SK-N-SH (cell line): ENCODE data around the gene PLEKHM3. TPM values are rescaled to one million over a fixed set of nuclear protein-coding genes. Genes with fewer than 3 reads are reported as not detected.

ENCODE experiments used
- CTCF ChIA-PET: fragments of 300-600, 350-600 bp; formaldehyde crosslinking; extraction: SDS; loops from one replicate; lab custom pipeline; 2021; lab: Yijun Ruan, JAX
- POLR2A ChIA-PET: fragments of 350-600 bp; sonication (Branson Sonifier 250); formaldehyde crosslinking; extraction: SDS; loops from one replicate; lab custom pipeline; 2020; ENCODE audit warnings: antibody characterized with exemption, inconsistent platforms; lab: Yijun Ruan, JAX
- DNase-seq: peaks from one replicate; pipeline ENCODE4 v3.0.0; 2012
- H2AFZ ChIP-seq: fragments of 200-600 bp; sonication (generic); 2 replicates; pipeline ENCODE4 v1.8.1; 2016; ENCODE audit warnings: antibody characterized with exemption, mild to moderate bottlenecking, low read depth
- H3F3A ChIP-seq: fragments of 200-600 bp; sonication (generic); replicated peaks from 2 replicates; pipeline ENCODE3; 2016; ENCODE audit warnings: antibody characterized with exemption, mild to moderate bottlenecking; ENCODE audit not compliant: insufficient read depth
- H3K27ac ChIP-seq, 2 experiments: fragments of 200-500 bp in 1 of 2; fragments of 200-600 bp in 1 of 2; sonication (Bioruptor generic) in 1 of 2; sonication (generic), shearing (Covaris generic) in 1 of 2; 2 replicates each; pipeline versions ENCODE4 v1.5.1 to v1.6.1; 2014 to 2016; ENCODE audit warnings: low read depth in 2 of 2, inconsistent platforms in 1 of 2, low read length in 1 of 2, mild to moderate bottlenecking in 1 of 2, mixed read lengths in 1 of 2
- H3K27me3 ChIP-seq: fragments of 200-600 bp; sonication (generic), shearing (Covaris generic); 2 replicates; pipeline ENCODE4 v1.6.1; 2016; ENCODE audit warnings: mixed run types; ENCODE audit not compliant: insufficient read depth
- H3K36me3 ChIP-seq, 2 experiments: fragments of 200-500 bp in 1 of 2; fragments of 200-600 bp in 1 of 2; sonication (Bioruptor generic) in 1 of 2; sonication (generic) in 1 of 2; replicated peaks in 1 of 2; 2 replicates each; pipeline versions ENCODE3 to v1.5.1; 2014 to 2016; ENCODE audit warnings: low read length in 1 of 2, mild to moderate bottlenecking in 1 of 2; ENCODE audit not compliant: insufficient read depth in 2 of 2, control insufficient read depth in 1 of 2
- H3K4me1 ChIP-seq, 2 experiments: fragments of 200-500 bp in 1 of 2; fragments of 200-600 bp in 1 of 2; sonication (Bioruptor generic) in 1 of 2; sonication (generic), shearing (Covaris generic) in 1 of 2; 2 replicates each; pipeline versions ENCODE4 v1.5.1 to v1.6.1; 2014 to 2016; ENCODE audit warnings: low read depth in 1 of 2, low read length in 1 of 2, mixed run types in 1 of 2; ENCODE audit not compliant: insufficient read depth in 2 of 2, control insufficient read depth in 1 of 2
- H3K4me2 ChIP-seq: fragments of 200-600 bp; sonication (generic), shearing (Covaris generic); 2 replicates; pipeline ENCODE4 v1.6.1; 2017; ENCODE audit warnings: mixed run types
- H3K4me3 ChIP-seq, 2 experiments: fragments of 200-500 bp in 1 of 2; fragments of 200-600 bp in 1 of 2; sonication (Bioruptor generic) in 1 of 2; sonication (generic), shearing (Covaris generic) in 1 of 2; 2 replicates each; pipeline versions ENCODE4 v1.5.1 to v1.8.1; 2014 to 2016; ENCODE audit warnings: low read depth in 2 of 2, inconsistent platforms in 1 of 2, low read length in 1 of 2, mild to moderate bottlenecking in 1 of 2, mixed read lengths in 1 of 2, moderate library complexity in 1 of 2
- H3K79me2 ChIP-seq: fragments of 200-600 bp; sonication (generic); 2 replicates; pipeline ENCODE4 v1.8.1; 2017; ENCODE audit warnings: mild to moderate bottlenecking; ENCODE audit not compliant: insufficient read depth
- H3K9ac ChIP-seq: fragments of 200-600 bp; sonication (generic); 2 replicates; pipeline ENCODE4 v1.6.1; 2017; ENCODE audit warnings: mixed run types
- H3K9me2 ChIP-seq: fragments of 200-600 bp; sonication (generic); 2 replicates; pipeline ENCODE4 v1.6.1; 2017; ENCODE audit warnings: mixed run types
- H3K9me3 ChIP-seq: fragments of 200-600 bp; sonication (generic); 2 replicates; pipeline ENCODE4 v1.6.1; 2017; ENCODE audit warnings: mixed run types, mild to moderate bottlenecking, moderate library complexity
- H4K20me1 ChIP-seq: fragments of 200-600 bp; sonication (generic); 2 replicates; pipeline ENCODE4 v1.6.1; 2017; ENCODE audit warnings: mild to moderate bottlenecking, mixed run types; ENCODE audit not compliant: insufficient read depth
- CHD2 ChIP-seq: fragments of 150-350 bp; IDR thresholded peaks from 2 replicates; pipeline ENCODE4 v1.6.1; 2018; ENCODE audit warnings: low read length; ENCODE audit not compliant: partially characterized antibody
- ELF1 ChIP-seq: IDR thresholded peaks from 2 replicates; pipeline ENCODE4 v1.4.0; 2012
- EP300 ChIP-seq, 2 experiments: IDR thresholded peaks; 2 replicates each; pipeline versions ENCODE4 v1.4.0 to v1.6.1; 2012; ENCODE audit warnings: borderline replicate concordance in 1 of 2, low read depth in 1 of 2, low read length in 1 of 2
- FOSL2 ChIP-seq: IDR thresholded peaks from 2 replicates; pipeline ENCODE4 v1.4.0; 2012; ENCODE audit warnings: low read depth, mild to moderate bottlenecking, moderate library complexity, borderline replicate concordance
- FOXM1 ChIP-seq: IDR thresholded peaks from 2 replicates; pipeline ENCODE4 v1.4.0; 2012; ENCODE audit warnings: low read depth, mild to moderate bottlenecking
- GABPA ChIP-seq: IDR thresholded peaks from 2 replicates; pipeline ENCODE4 v1.4.0; 2012; ENCODE audit warnings: low read depth, mild to moderate bottlenecking
- GATA2 ChIP-seq: sonication (generic); formaldehyde crosslinking; IDR thresholded peaks from 2 replicates; pipeline ENCODE4 v1.5.0; 2020; ENCODE audit warnings: mild to moderate bottlenecking, missing genetic modification reagents
- JUND ChIP-seq: IDR thresholded peaks from 2 replicates; pipeline ENCODE4 v1.4.0; 2012
- MEF2A ChIP-seq: IDR thresholded peaks from 2 replicates; pipeline ENCODE4 v1.4.0; 2012; ENCODE audit warnings: low read depth, borderline replicate concordance
- MXI1 ChIP-seq: IDR thresholded peaks from 2 replicates; pipeline ENCODE4 v1.6.1; 2012; ENCODE audit warnings: mild to moderate bottlenecking, low read depth, low read length, improper control_type of control experiment
- NFIC ChIP-seq: IDR thresholded peaks from 2 replicates; pipeline ENCODE4 v1.4.0; 2012; ENCODE audit warnings: borderline replicate concordance
- NRF1 ChIP-seq: IDR thresholded peaks from 2 replicates; pipeline ENCODE4 v1.6.1; 2012; ENCODE audit warnings: low read depth, mild to moderate bottlenecking, low read length
- POLR2AphosphoS5 ChIP-seq: IDR thresholded peaks from 2 replicates; pipeline ENCODE4 v1.6.1; 2012; ENCODE audit warnings: low read depth, low read length
- RFX5 ChIP-seq: IDR thresholded peaks from 2 replicates; pipeline ENCODE4 v1.6.1; 2012; ENCODE audit warnings: mild to moderate bottlenecking, improper control_type of control experiment, low read length
- TEAD4 ChIP-seq: IDR thresholded peaks from 2 replicates; pipeline ENCODE4 v1.4.0; 2012; ENCODE audit warnings: mild to moderate bottlenecking, borderline replicate concordance; ENCODE audit not compliant: insufficient read depth
- YY1 ChIP-seq: IDR thresholded peaks from 2 replicates; pipeline ENCODE4 v1.4.0; 2012; ENCODE audit warnings: low read depth, mild to moderate bottlenecking
- WGBS: methylation state at CpG from one replicate; pipeline ENCODE4 v1.1.6; 2017; ENCODE audit warnings: low lambda C conversion rate; 5-methylcytosine and 5-hydroxymethylcytosine counted together
- polyA plus RNA-seq, 3 experiments: library from polyadenylated mRNA; depleted of rRNA; stranded (reverse); fragments of >200 nt; gene quantifications; 2 replicates each; pipeline ENCODE4 v1.2.3, GENCODE V29; 2012

The PLEKHM3 gene
- polyA plus RNA-seq, 1 of the 3 experiments (the other 2 are of a cell fraction): 1.9 TPM

DNA sequence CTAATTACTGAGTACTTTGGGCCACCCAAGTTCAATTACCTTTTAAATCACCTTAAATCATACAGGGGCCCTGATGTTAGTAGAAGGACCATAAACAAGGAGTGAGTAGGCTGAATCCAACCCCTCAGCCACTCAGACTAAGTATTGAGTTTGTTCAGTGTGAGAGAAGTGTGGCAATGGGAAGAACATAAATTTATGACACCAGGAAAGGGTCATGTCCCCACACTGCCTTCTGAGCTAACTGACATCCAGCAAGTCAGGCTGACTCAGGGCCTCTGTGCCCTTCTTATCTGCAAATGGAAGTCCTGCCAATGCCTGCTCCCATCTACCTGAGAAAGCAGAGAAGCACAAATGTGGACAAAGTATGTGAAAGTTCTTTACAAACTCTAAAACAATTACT lies 12.9 kb downstream of the PLEKHM3 start:
- Histone ChIP-seq H2AFZ (no peak overlapping the region), H3K4me3 (no peak overlapping the region), H3K27me3 (no peaks in the 10 kb centered on the region), H3K9me2 (no peaks in the 10 kb centered on the region), H3K9ac (no peak overlapping the region), H3K36me3 (no peaks in the 10 kb centered on the region), H3K4me2 (no peak overlapping the region), H3K27ac (no peak overlapping the region), H3K9me3 (no peaks in the 10 kb centered on the region), H4K20me1 (no peaks in the 10 kb centered on the region), H3F3A (peaks cover 24% of the 10 kb centered on the region), H3K4me1 (peaks cover 0 to 6% of the 10 kb centered on the region in 2 experiments; a peak in 1 of 4 replicates), H3K79me2 (peaks cover 13% of the 10 kb centered on the region)
- DNase-seq: no peak
- ChIA-PET CTCF (interaction anchor here (0.9 kb wide), 1 partner anchor 8 kb away, joined by 3 read pairs; no protein-coding TSS in a partner anchor), POLR2A (no interaction called here)
- TF ChIP-seq RFX5 (no peak), MXI1 (no peak), JUND (no peak), ELF1 (no peak)

- no peak for DNase-seq
- no peaks in the 10 kb centered on the region for H3K36me3 ChIP-seq
- H4K20me1 ChIP-seq: no peaks in the 10 kb centered on the region
- POLR2A ChIA-PET: no interaction called here
- H3K4me3 ChIP-seq: no peak overlapping the region
- no peak for TF ChIP-seq MEF2A
- TF ChIP-seq TEAD4: no peak
- TF ChIP-seq FOSL2: no peak
- no peak for TF ChIP-seq YY1
- TF ChIP-seq NFIC: no peak
- no peak for TF ChIP-seq POLR2AphosphoS5
- no peak for TF ChIP-seq CHD2
- no peaks in the 10 kb centered on the region for H3K9me3 ChIP-seq
- H3K4me2 ChIP-seq: no peak overlapping the region
- peaks cover 13% of the 10 kb centered on the region for H3K79me2 ChIP-seq
- H3K27ac ChIP-seq: no peak overlapping the region
- H3K27me3 ChIP-seq: no peaks in the 10 kb centered on the region
- H3K9me2 ChIP-seq: no peaks in the 10 kb centered on the region
- H3K9ac ChIP-seq: no peak overlapping the region
- peaks cover 20% of the 10 kb centered on the region for H3F3A ChIP-seq
- peaks cover 0 to 6% of the 10 kb centered on the region in 2 experiments; a peak in 1 of 4 replicates for H3K4me1 ChIP-seq
- CTCF ChIA-PET: interaction anchor here (1.1 to 2.0 kb wide), 2 partner anchors 9 to 30 kb away, joined by 3 to 4 read pairs; no protein-coding TSS in a partner anchor
- H2AFZ ChIP-seq: no peak overlapping the region
These were observed 14.8 kb downstream of the PLEKHM3 start for GRCh38 chr2:208010506-208010905.

GRCh38 chr2:208006833-208007232 lies 18.5 kb downstream of the PLEKHM3 start:
- no peak overlapping the region for H3K9ac ChIP-seq
- ChIA-PET CTCF (interaction anchor here (1.0 to 4.2 kb wide), 5 partner anchors 18 to 260 kb away, joined by 3 to 13 read pairs (median 3); partner anchors contain the start of gene PLEKHM3), POLR2A (no interaction called here)
- no peaks in the 10 kb centered on the region for H3K9me2 ChIP-seq
- H3K4me2 ChIP-seq: no peak overlapping the region
- WGBS: 80% methylated on average over 5 of the region's 5 CpGs
- peaks cover 7% of the 10 kb centered on the region for H3K79me2 ChIP-seq
- DNase-seq: no peak
- no peaks in the 10 kb centered on the region for H3F3A ChIP-seq
- no peak for TF ChIP-seq YY1
- TF ChIP-seq NRF1: no peak
- no peak for TF ChIP-seq POLR2AphosphoS5
- TF ChIP-seq MEF2A: no peak
- TF ChIP-seq GATA2: no peak
- no peak for TF ChIP-seq GABPA
- no peak for TF ChIP-seq EP300 (IDR thresholded peaks at IDR 0.05; ENCODE audit: borderline replicate concordance in 1 of 2, low read depth in 1 of 2, low read length in 1 of 2)
- TF ChIP-seq FOXM1: no peak
- no peaks in the 10 kb centered on the region for H3K27me3 ChIP-seq
- no peaks in the 10 kb centered on the region for H3K9me3 ChIP-seq
- no peak overlapping the region for H3K4me3 ChIP-seq
- H3K36me3 ChIP-seq: no peaks in the 10 kb centered on the region
- no peaks in the 10 kb centered on the region for H4K20me1 ChIP-seq
- no peak overlapping the region for H3K27ac ChIP-seq
- H2AFZ ChIP-seq: no peak overlapping the region
- H3K4me1 ChIP-seq: no peaks in the 10 kb centered on the region; a peak in 1 of 4 replicates
